Measurements from ENCODE around the gene RUNX1.

DNA sequence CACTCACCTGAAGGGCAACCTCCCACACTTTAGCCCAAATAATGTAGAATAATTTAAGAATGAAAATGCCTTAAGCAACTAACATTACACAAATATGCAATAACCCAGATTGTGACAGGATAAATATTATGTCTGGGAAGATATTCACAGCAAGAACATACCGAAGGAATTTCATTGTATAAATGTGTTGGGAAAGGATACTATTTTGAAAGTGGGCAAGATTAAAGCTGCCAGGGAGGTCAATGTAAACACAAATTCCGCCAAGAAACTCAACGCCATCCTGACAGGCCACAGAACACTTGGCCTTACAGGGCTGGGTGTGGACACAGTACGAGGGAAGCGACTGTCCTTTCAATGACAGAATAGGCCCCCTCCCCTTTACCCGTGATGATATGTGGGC lies 173.3 kb downstream of the RUNX1 start:
- TF ChIP-seq, protein P1, sequence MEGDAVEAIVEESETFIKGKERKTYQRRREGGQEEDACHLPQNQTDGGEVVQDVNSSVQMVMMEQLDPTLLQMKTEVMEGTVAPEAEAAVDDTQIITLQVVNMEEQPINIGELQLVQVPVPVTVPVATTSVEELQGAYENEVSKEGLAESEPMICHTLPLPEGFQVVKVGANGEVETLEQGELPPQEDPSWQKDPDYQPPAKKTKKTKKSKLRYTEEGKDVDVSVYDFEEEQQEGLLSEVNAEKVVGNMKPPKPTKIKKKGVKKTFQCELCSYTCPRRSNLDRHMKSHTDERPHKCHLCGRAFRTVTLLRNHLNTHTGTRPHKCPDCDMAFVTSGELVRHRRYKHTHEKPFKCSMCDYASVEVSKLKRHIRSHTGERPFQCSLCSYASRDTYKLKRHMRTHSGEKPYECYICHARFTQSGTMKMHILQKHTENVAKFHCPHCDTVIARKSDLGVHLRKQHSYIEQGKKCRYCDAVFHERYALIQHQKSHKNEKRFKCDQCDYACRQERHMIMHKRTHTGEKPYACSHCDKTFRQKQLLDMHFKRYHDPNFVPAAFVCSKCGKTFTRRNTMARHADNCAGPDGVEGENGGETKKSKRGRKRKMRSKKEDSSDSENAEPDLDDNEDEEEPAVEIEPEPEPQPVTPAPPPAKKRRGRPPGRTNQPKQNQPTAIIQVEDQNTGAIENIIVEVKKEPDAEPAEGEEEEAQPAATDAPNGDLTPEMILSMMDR (conservative IDR thresholded peaks at IDR 0.05; ENCODE audit: low read depth, low read length), result no peak
- TF ChIP-seq EZH2 (IDR thresholded peaks at IDR 0.05; ENCODE audit: borderline replicate concordance, low read depth, low read length, poor library complexity, severe bottlenecking), result no peak

All from A673 (cell line).